ENCODE measurements around the gene CHCHD3.
"Not testable (repeated sequence)": the region's sequence is repeated elsewhere in the genome, so short reads cannot be mapped to it uniquely, and the experiment has no call there.

- not testable (repeated sequence) for TF ChIP-seq POLR2AphosphoS5 (IDR thresholded peaks at IDR 0.05; ENCODE audit: borderline replicate concordance, low read depth, low read length); EZH2 (IDR thresholded peaks at IDR 0.05); FOXP2 (optimal IDR thresholded peaks at IDR 0.05; ENCODE audit: control extremely low read depth, extremely low read length, insufficient read depth)
Measured at GRCh38 chr7:132898641-132899175, 183.2 kb downstream of the CHCHD3 start.
